Stimulated activated CD4-positive, alpha-beta T cell treated with anti-CD3 and anti-CD28 coated beads, Interleukin-4, amount 100 ng/mL, for 24 hours (primary cell): ENCODE measurements around the gene SAMD4A.

Source experiments
- DNase-seq: peaks from one replicate; pipeline ENCODE4 v3.0.0-alpha.2; 2020

Gene SAMD4A

DNA sequence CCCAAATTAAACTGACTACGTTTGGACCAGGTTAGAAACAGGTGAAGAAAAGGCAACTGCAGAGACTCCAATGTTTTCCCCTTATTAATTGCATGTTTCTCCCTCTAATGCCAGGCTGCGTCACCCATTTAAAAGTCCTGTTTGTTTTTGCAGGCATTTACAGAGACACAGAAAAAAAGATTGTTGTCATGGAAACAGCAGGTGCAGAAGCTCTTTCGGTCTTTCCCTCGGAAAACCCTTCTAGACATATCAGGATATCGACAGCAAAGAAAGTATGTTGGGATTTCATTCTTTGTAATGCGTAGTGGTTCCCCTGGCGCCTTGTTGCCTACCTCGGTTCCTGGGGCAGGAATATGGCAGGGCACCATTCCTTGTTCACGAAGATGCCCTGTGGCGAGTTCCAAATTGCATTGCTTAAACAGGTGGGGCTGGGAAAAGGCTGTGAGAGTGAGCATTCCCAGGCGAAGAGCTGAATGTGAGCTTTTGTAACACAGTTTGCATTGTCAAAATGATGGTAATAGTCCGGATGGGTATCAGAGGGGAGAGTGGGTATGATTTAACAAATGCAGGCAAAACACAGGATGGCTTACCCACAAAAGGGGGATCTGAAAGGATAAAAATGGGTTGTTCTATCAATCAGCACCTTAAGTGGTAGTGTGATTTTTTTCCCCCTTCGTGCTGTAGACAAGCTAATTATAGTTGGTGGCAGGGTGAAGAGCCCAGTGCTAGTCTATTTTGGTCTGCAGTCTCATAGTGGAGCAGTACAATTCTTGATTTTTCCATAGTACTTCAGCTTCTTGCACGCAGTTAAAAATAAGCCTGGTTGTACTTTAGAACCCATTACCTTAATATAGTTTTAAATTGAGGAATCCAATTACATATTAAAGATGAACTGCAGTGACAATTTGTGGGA, 203.3 kb downstream of the SAMD4A start:
- DNase-seq = no peak

- DNase-seq = no peak
Measured at GRCh38 chr14:54771411-54772027, 204.6 kb downstream of the SAMD4A start.

- DNase-seq = no peak
Measured at GRCh38 chr14:54772451-54772881, 205.5 kb downstream of the SAMD4A start.

DNA sequence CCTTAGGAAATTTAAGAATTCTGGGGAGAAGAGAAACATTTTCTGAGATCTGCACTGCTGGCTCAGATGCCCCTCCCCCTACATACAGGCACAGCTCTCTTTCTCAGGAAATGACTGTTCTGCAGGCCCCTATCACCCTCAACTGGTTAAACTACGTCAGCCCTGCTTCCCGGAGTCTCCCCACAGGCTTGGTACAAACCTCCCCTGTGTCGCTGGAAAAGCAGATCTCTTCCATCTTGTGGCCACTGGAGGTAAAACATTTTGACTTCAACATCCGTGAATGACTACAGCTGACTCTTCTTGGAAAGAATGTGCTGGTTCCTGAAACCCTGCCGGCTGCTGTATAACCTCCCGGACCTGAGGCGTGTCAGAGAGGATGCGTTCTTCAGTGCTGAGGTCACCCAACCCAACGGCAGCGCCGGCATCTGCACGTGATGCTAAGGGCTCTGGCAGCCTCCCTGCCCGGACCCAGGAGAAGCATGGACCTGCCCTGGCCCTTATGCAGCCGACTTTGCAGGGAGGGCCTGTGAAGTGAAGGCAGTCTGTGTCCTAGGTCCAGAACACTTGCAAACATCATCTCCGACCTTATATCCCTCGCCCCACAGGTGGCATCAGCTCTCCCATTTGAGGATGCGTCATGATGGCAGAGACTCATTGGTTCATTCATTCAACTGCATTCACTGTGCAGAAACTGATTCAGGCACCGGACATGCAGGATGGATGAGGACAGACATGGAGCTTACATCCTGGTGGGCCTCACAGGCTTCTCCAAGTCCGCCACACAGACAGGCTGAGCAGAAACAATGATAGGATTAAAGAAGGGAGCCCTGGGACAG, 206.5 kb downstream of the SAMD4A start:
- DNase-seq = peak; percentile 83

DNA sequence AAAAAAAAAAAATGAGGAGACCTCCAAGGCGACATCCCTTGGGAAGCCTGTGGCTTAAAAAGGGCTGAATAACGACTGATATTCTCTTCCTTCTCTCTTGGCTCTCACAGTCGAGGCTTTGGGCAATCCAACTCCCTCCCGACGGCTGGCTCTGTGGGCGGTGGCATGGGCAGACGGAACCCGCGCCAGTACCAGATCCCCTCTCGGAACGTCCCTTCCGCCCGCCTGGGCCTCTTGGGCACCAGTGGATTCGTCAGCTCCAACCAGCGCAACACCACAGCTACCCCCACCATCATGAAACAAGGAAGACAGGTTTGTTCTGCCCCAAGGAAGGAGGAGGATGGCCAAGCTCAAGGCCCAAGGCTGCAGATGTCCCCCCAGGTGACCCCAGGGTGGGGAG, 207.9 kb downstream of the SAMD4A start:
- no peak for DNase-seq

DNA sequence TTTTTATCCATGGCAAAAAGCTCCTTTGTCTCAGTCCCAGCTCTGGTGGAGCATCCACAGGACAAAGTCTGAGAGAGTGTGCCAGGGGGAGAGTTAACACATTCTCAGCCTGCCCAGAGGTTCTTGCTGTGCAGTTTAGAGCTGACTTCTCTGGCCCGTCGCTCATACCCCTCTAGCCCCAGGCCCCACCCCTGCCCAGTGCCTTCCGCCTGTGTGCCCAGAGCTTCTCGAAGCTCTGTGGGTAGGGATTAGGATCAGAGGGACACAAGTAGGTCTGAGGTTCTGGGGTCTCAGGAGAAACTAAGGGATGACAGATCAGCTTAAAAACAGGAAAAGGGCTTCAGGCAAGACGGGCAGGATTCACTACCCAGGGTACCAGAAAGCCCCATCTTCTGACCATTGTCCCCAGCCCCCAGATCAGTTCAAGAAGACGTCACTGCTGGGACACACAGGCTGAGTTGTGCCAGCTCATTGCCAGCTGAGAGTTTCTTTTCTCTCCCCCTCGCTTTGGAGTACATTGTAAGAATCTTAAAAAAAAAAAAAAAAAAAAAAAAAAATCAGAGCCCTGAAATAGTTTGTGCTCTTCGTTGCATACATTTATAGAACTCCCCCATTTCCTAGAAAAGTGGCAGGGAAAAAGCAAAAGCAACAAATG, 208.7 kb downstream of the SAMD4A start:
- DNase-seq = no peak

DNA sequence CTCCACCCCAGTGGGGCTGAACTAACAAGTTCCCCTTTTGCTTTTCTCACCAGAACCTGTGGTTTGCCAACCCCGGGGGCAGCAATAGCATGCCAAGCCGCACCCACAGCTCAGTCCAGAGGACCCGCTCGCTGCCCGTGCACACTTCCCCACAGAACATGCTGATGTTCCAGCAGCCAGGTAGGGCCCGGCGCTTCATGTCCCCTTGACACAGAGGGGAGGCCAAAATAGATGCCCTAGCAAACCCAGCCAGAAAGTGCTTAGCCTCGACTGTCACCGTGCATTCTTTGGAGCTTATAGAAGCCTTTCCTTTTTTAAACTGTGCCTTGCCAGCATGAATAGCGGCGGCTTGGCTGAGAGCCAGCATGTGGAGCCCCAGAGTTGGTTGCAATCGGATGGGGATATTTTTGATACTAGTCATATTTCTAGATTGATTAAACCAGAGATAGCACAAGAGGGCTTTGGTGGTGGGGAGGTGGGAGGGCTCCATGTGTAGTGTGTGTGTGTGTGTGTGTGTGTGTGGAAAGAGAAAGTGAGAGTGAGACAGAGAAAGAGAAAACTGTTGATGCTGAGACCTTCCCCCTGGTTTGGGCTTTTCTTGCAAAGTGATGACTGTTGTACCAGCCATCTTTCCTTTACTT, 209.6 kb downstream of the SAMD4A start:
- peak; percentile 82 for DNase-seq

DNA sequence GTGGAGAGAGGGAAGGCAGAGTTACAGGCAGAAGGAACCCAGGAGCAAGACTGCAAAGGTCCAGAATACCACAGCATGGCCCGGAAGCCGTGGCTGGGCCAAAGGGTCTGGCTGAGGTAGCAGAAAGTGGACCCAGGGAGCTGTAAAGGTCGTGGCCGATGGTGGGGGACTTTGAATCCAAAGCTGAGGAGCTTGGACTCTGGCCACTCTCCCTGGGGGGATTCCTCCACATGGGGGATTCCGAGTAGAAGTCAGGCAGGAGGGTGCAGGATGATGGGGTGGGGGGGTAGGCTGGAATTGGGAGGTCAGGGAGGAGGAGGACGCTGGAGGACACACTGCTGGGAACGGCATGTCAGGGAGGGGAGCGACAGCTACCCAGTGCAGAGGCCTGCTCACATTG, 210.5 kb downstream of the SAMD4A start:
- no peak for DNase-seq

DNA sequence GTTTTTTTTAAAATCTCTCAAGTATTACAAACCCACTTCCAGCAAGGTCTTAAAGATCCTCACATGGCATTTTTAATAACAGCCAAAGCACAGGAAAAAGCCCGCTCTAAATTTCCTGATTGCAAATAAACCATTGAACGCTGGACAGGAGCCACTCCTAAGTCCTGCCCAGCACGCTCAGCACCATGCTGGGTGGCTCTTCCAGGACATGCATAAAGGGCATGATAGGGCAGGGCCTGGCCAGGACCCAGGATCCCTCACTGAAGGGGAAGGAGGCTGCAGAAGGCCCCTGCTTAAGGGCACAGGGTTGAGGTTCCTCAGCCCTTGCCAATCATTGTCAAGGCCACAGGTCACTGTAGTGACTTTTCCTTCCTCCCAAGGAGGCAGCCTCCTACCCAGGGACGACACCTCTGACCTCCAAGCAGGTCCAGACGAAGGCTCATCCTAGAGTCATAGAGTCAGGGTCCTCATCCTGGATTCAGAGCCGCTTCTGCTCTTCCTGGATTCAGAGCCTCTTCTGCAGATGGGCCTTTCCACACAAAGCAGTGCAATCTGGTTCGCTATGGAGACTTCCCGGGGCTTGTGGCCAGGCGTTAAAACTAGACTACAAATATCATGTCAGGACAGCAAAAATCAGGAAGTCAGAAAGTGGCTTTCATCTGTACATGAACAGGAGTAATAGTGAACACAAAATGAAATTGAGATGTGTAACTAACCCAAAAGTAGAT, 211.9 kb downstream of the SAMD4A start:
- DNase-seq = no peak

DNA sequence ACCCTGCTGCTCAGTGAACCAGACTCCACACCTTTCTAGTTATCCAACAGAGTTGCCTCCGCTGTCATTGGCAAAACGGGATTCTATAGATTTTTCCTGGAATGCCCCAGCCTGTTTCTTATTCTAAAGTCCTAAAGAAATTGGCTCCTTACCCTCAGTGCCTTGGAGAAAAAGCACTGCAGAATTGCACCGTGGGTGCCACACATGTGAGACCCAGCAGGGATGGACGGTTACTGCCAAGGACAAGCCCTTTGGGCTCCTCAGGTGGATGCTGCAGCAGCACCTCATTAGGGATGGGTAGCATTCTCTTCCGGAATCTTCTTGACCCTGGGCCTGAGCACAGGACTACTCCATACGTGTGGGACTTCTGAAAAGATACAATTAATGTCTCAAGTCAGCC, 214.2 kb downstream of the SAMD4A start:
- no peak for DNase-seq

GRCh38 chr14:54781961-54782750, 215.2 kb downstream of the SAMD4A start:
- no peak for DNase-seq

- no peak for DNase-seq
Measured at GRCh38 chr14:54782751-54783659, 216.1 kb downstream of the SAMD4A start.

- DNase-seq = no peak
Measured at GRCh38 chr14:54783660-54784015, 216.7 kb downstream of the SAMD4A start.

GRCh38 chr14:54784060-54784459, 217.1 kb downstream of the SAMD4A start:
- DNase-seq = no peak

GRCh38 chr14:54784657-54785056, 217.7 kb downstream of the SAMD4A start:
- DNase-seq = no peak

DNA sequence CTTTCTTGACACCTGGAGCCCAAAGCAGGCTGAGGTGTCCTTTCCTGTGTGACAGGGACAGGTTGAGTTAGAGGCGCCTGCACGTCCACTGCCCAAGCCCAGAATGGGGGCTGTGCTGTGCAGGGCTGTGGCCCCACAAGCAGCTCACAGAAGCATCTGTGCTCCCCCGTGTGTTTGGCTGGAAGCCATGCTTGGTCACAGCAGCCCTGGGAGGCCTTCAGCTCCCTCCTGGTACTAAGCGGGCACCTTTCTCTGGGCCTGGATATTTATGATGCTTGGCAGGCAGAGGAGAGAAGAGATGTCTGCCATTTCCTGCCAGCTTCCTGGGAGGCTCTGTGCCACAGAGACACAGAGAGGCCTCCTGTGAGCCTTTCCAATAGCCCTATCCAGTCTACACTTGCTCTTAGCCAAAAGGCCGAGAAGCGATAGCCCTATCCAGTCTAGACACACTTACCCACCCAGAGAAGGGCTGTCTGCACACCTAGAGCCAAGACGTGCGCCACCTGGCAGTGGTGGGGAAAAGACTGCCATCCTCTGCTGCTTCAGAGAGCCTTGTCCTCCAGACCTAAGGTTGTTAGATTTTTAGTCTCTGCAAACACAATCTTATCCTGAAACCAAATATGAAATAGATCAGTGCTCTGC, 218.3 kb downstream of the SAMD4A start:
- DNase-seq = no peak

GRCh38 chr14:54785778-54786770, 219.1 kb downstream of the SAMD4A start:
- DNase-seq = no peak

DNA sequence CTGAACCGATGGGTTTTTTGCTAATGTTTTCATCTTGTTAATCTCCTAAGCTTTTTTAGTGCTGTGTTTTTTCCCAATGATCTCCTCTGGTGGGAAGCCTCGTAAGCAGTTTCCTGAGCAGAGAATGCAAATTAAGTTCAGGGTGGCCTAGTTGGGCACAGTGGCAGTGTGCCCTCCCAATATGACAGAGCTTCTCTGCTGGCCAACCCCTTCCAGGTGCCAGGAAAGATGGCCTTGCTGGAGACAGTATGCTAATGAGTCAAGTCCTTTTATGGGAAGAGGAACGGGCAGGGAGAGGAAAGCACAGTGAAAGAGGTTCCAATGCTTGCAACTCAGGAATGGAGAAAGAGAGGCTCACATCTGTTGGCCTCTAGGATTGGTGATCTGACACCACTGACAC, 219.9 kb downstream of the SAMD4A start:
- no peak for DNase-seq
